ENCODE measurements around the gene FAM168A. TPM values are rescaled to one million over a fixed set of nuclear protein-coding genes. Genes with fewer than 3 reads are reported as not detected.

FAM168A gene
- total and polyA plus RNA-seq, 2 of the 8 experiments (the other 6 are each of a cell fraction or from before 2014, with no cell fraction given): 17.1 to 21.6 TPM

DNA sequence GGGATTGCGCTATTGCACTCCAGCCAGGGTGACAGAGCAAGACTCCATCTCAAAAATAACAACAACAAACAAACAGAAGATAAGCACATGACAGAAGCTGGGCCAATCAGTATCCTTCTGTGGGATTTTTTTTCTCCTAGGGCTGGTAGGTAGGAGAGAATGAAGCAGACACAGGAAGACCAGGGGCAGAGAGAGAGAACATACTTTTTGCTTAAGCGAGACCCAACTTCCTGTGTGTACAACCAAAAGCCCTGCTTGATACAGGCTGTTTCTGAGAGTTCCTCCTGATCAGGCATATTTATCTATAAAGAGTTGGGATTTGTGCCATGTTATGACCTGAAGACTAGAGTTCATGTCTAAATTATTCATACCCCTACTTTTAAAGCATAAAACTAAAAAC lies 36.1 kb upstream of the FAM168A start (continued):
- TF ChIP-seq, protein P1, sequence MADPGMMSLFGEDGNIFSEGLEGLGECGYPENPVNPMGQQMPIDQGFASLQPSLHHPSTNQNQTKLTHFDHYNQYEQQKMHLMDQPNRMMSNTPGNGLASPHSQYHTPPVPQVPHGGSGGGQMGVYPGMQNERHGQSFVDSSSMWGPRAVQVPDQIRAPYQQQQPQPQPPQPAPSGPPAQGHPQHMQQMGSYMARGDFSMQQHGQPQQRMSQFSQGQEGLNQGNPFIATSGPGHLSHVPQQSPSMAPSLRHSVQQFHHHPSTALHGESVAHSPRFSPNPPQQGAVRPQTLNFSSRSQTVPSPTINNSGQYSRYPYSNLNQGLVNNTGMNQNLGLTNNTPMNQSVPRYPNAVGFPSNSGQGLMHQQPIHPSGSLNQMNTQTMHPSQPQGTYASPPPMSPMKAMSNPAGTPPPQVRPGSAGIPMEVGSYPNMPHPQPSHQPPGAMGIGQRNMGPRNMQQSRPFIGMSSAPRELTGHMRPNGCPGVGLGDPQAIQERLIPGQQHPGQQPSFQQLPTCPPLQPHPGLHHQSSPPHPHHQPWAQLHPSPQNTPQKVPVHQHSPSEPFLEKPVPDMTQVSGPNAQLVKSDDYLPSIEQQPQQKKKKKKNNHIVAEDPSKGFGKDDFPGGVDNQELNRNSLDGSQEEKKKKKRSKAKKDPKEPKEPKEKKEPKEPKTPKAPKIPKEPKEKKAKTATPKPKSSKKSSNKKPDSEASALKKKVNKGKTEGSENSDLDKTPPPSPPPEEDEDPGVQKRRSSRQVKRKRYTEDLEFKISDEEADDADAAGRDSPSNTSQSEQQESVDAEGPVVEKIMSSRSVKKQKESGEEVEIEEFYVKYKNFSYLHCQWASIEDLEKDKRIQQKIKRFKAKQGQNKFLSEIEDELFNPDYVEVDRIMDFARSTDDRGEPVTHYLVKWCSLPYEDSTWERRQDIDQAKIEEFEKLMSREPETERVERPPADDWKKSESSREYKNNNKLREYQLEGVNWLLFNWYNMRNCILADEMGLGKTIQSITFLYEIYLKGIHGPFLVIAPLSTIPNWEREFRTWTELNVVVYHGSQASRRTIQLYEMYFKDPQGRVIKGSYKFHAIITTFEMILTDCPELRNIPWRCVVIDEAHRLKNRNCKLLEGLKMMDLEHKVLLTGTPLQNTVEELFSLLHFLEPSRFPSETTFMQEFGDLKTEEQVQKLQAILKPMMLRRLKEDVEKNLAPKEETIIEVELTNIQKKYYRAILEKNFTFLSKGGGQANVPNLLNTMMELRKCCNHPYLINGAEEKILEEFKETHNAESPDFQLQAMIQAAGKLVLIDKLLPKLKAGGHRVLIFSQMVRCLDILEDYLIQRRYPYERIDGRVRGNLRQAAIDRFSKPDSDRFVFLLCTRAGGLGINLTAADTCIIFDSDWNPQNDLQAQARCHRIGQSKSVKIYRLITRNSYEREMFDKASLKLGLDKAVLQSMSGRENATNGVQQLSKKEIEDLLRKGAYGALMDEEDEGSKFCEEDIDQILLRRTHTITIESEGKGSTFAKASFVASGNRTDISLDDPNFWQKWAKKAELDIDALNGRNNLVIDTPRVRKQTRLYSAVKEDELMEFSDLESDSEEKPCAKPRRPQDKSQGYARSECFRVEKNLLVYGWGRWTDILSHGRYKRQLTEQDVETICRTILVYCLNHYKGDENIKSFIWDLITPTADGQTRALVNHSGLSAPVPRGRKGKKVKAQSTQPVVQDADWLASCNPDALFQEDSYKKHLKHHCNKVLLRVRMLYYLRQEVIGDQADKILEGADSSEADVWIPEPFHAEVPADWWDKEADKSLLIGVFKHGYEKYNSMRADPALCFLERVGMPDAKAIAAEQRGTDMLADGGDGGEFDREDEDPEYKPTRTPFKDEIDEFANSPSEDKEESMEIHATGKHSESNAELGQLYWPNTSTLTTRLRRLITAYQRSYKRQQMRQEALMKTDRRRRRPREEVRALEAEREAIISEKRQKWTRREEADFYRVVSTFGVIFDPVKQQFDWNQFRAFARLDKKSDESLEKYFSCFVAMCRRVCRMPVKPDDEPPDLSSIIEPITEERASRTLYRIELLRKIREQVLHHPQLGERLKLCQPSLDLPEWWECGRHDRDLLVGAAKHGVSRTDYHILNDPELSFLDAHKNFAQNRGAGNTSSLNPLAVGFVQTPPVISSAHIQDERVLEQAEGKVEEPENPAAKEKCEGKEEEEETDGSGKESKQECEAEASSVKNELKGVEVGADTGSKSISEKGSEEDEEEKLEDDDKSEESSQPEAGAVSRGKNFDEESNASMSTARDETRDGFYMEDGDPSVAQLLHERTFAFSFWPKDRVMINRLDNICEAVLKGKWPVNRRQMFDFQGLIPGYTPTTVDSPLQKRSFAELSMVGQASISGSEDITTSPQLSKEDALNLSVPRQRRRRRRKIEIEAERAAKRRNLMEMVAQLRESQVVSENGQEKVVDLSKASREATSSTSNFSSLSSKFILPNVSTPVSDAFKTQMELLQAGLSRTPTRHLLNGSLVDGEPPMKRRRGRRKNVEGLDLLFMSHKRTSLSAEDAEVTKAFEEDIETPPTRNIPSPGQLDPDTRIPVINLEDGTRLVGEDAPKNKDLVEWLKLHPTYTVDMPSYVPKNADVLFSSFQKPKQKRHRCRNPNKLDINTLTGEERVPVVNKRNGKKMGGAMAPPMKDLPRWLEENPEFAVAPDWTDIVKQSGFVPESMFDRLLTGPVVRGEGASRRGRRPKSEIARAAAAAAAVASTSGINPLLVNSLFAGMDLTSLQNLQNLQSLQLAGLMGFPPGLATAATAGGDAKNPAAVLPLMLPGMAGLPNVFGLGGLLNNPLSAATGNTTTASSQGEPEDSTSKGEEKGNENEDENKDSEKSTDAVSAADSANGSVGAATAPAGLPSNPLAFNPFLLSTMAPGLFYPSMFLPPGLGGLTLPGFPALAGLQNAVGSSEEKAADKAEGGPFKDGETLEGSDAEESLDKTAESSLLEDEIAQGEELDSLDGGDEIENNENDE (IDR thresholded peaks at IDR 0.05; ENCODE audit: insufficient replicate concordance, low read length): no peak
- TF ChIP-seq KDM1A (IDR thresholded peaks at IDR 0.05; ENCODE audit: borderline replicate concordance, low read length): no peak
- no peak for TF ChIP-seq TBP (IDR thresholded peaks at IDR 0.05; ENCODE audit: low read depth, low read length)
- TF ChIP-seq TCF12 (IDR thresholded peaks at IDR 0.05; ENCODE audit: low read depth, low read length): no peak
- TF ChIP-seq, protein P2, sequence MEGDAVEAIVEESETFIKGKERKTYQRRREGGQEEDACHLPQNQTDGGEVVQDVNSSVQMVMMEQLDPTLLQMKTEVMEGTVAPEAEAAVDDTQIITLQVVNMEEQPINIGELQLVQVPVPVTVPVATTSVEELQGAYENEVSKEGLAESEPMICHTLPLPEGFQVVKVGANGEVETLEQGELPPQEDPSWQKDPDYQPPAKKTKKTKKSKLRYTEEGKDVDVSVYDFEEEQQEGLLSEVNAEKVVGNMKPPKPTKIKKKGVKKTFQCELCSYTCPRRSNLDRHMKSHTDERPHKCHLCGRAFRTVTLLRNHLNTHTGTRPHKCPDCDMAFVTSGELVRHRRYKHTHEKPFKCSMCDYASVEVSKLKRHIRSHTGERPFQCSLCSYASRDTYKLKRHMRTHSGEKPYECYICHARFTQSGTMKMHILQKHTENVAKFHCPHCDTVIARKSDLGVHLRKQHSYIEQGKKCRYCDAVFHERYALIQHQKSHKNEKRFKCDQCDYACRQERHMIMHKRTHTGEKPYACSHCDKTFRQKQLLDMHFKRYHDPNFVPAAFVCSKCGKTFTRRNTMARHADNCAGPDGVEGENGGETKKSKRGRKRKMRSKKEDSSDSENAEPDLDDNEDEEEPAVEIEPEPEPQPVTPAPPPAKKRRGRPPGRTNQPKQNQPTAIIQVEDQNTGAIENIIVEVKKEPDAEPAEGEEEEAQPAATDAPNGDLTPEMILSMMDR (IDR thresholded peaks at IDR 0.05; ENCODE audit: control extremely low read depth in 1 of 3, insufficient read depth in 1 of 3, low read depth in 1 of 3, low read length in 3 of 3): no peak
- no peak for TF ChIP-seq CEBPB (IDR thresholded peaks at IDR 0.05; ENCODE audit: low read depth, low read length)
- TF ChIP-seq NRF1 (IDR thresholded peaks at IDR 0.05; ENCODE audit: low read depth, low read length): no peak

Measured in H1 (cell line).